ENCODE measurements around the gene GMPPB. TPM values are rescaled to one million over a fixed set of nuclear protein-coding genes. Genes with fewer than 3 reads are reported as not detected.
"Not testable (repeated sequence)": the region's sequence is repeated elsewhere in the genome, so short reads cannot be mapped to it uniquely, and the experiment has no call there.

Gene GMPPB
- polyA plus RNA-seq, 1 donor, result 17.8 TPM

GRCh38 chr3:49756036-49756435 lies 32.3 kb upstream of the GMPPB start:
- Histone ChIP-seq H3K4me3 (ENCODE audit: low read length) (no peak overlapping the region), H3K36me3 (ENCODE audit: control insufficient read depth, insufficient read depth, low read length) (no peaks in the 10 kb centered on the region), H3K9me3 (ENCODE audit: control insufficient read depth, low read depth, low read length) (no peaks in the 10 kb centered on the region), H3K4me1 (ENCODE audit: control insufficient read depth, insufficient read depth, low read length) (peaks cover under 1% of the 10 kb centered on the region), H3K27me3 (ENCODE audit: control insufficient read depth, insufficient read depth, low read length) (no peaks in the 10 kb centered on the region), H3K27ac (ENCODE audit: low read length) (no peak overlapping the region)
- no CpG with 5 or more reads among the region's 1 CpG for WGBS (ENCODE audit: insufficient coverage, low lambda C conversion rate)
- DNase-seq, result no peak

GRCh38 chr3:49754536-49754935 lies 30.8 kb upstream of the GMPPB start:
- Histone ChIP-seq H3K27me3 (ENCODE audit: control insufficient read depth, insufficient read depth, low read length) (no peaks in the 10 kb centered on the region), H3K4me1 (ENCODE audit: control insufficient read depth, insufficient read depth, low read length) (peaks cover 4% of the 10 kb centered on the region), H3K36me3 (ENCODE audit: control insufficient read depth, insufficient read depth, low read length) (peaks cover 2% of the 10 kb centered on the region), H3K9me3 (ENCODE audit: control insufficient read depth, low read depth, low read length) (no peaks in the 10 kb centered on the region), H3K4me3 (ENCODE audit: low read length) (no peak overlapping the region), H3K27ac (ENCODE audit: low read length) (no peak overlapping the region)
- DNase-seq, result no peak
- 100% methylated on average over 1 of the region's 1 CpG for WGBS (ENCODE audit: insufficient coverage, low lambda C conversion rate)

GRCh38 chr3:49751501-49751900 lies 27.8 kb upstream of the GMPPB start:
- peak overlapping the region; percentile 26 for H3K27ac ChIP-seq (ENCODE audit: low read length)
- peaks cover 4% of the 10 kb centered on the region for H3K4me1 ChIP-seq (ENCODE audit: control insufficient read depth, insufficient read depth, low read length)
- H3K36me3 ChIP-seq (ENCODE audit: control insufficient read depth, insufficient read depth, low read length), result peaks cover 17% of the 10 kb centered on the region
- WGBS (ENCODE audit: insufficient coverage, low lambda C conversion rate), result no CpG with 5 or more reads among the region's 4 CpGs
- H3K4me3 ChIP-seq (ENCODE audit: low read length), result no peak overlapping the region
- no peaks in the 10 kb centered on the region for H3K9me3 ChIP-seq (ENCODE audit: control insufficient read depth, low read depth, low read length)
- DNase-seq, result peak in 1 of 2 donors; percentile 33
- H3K27me3 ChIP-seq (ENCODE audit: control insufficient read depth, insufficient read depth, low read length), result no peaks in the 10 kb centered on the region

- Histone ChIP-seq H3K27me3 (ENCODE audit: control insufficient read depth, insufficient read depth, low read length) (no peaks in the 10 kb centered on the region), H3K4me1 (ENCODE audit: control insufficient read depth, insufficient read depth, low read length) (peaks cover 4% of the 10 kb centered on the region), H3K4me3 (ENCODE audit: low read length) (no peak overlapping the region), H3K27ac (ENCODE audit: low read length) (no peak overlapping the region), H3K36me3 (ENCODE audit: control insufficient read depth, insufficient read depth, low read length) (peaks cover 22% of the 10 kb centered on the region), H3K9me3 (ENCODE audit: control insufficient read depth, low read depth, low read length) (no peaks in the 10 kb centered on the region)
- no peak for DNase-seq
- no CpG with 5 or more reads among the region's 4 CpGs for WGBS (ENCODE audit: insufficient coverage, low lambda C conversion rate)
Measured at GRCh38 chr3:49750056-49750455, 26.3 kb upstream of the GMPPB start.

- H3K4me3 ChIP-seq (ENCODE audit: low read length); DNase-seq; H3K27me3 ChIP-seq (ENCODE audit: control insufficient read depth, insufficient read depth, low read length); H3K27ac ChIP-seq (ENCODE audit: low read length); H3K4me1 ChIP-seq (ENCODE audit: control insufficient read depth, insufficient read depth, low read length); H3K9me3 ChIP-seq (ENCODE audit: control insufficient read depth, low read depth, low read length): not testable (repeated sequence)
- H3K36me3 ChIP-seq (ENCODE audit: control insufficient read depth, insufficient read depth, low read length), result peaks cover 22% of the 10 kb centered on the region
- no CpG with 5 or more reads among the region's 5 CpGs for WGBS (ENCODE audit: insufficient coverage, low lambda C conversion rate)
Measured at GRCh38 chr3:49748874-49749273, 25.1 kb upstream of the GMPPB start.

- WGBS (ENCODE audit: insufficient coverage, low lambda C conversion rate), result no CpG with 5 or more reads among the region's 13 CpGs
- Histone ChIP-seq H3K36me3 (ENCODE audit: control insufficient read depth, insufficient read depth, low read length) (peaks cover 25% of the 10 kb centered on the region), H3K4me1 (ENCODE audit: control insufficient read depth, insufficient read depth, low read length) (peaks cover 4% of the 10 kb centered on the region), H3K27me3 (ENCODE audit: control insufficient read depth, insufficient read depth, low read length) (no peaks in the 10 kb centered on the region), H3K9me3 (ENCODE audit: control insufficient read depth, low read depth, low read length) (no peaks in the 10 kb centered on the region), H3K4me3 (ENCODE audit: low read length) (no peak overlapping the region), H3K27ac (ENCODE audit: low read length) (no peak overlapping the region)
- DNase-seq, result no peak
Measured at GRCh38 chr3:49747792-49748480, 24.2 kb upstream of the GMPPB start.

- DNase-seq, result no peak
- peaks cover 29% of the 10 kb centered on the region for H3K36me3 ChIP-seq (ENCODE audit: control insufficient read depth, insufficient read depth, low read length)
- no peaks in the 10 kb centered on the region for H3K27me3 ChIP-seq (ENCODE audit: control insufficient read depth, insufficient read depth, low read length)
- H3K4me3 ChIP-seq (ENCODE audit: low read length), result no peak overlapping the region
- no peaks in the 10 kb centered on the region for H3K9me3 ChIP-seq (ENCODE audit: control insufficient read depth, low read depth, low read length)
- peaks cover 3% of the 10 kb centered on the region for H3K4me1 ChIP-seq (ENCODE audit: control insufficient read depth, insufficient read depth, low read length)
- no CpG with 5 or more reads among the region's 2 CpGs for whole genome bisulfite sequencing (ENCODE audit: insufficient coverage, low lambda C conversion rate)
- H3K27ac ChIP-seq (ENCODE audit: low read length), result no peak overlapping the region
Measured at GRCh38 chr3:49745986-49746385, 22.2 kb upstream of the GMPPB start.

- Histone ChIP-seq H3K4me1 (ENCODE audit: control insufficient read depth, insufficient read depth, low read length) (no peaks in the 10 kb centered on the region), H3K27me3 (ENCODE audit: control insufficient read depth, insufficient read depth, low read length) (no peaks in the 10 kb centered on the region), H3K36me3 (ENCODE audit: control insufficient read depth, insufficient read depth, low read length) (peaks cover 40% of the 10 kb centered on the region), H3K27ac (ENCODE audit: low read length) (no peak overlapping the region), H3K9me3 (ENCODE audit: control insufficient read depth, low read depth, low read length) (no peaks in the 10 kb centered on the region), H3K4me3 (ENCODE audit: low read length) (no peak overlapping the region)
- no peak for DNase-seq
Measured at GRCh38 chr3:49740427-49740826, 16.7 kb upstream of the GMPPB start.

- peaks cover 56% of the 10 kb centered on the region for H3K36me3 ChIP-seq (ENCODE audit: control insufficient read depth, insufficient read depth, low read length)
- WGBS (ENCODE audit: insufficient coverage, low lambda C conversion rate), result no CpG with 5 or more reads among the region's 11 CpGs
- DNase-seq, result no peak
- no peaks in the 10 kb centered on the region for H3K9me3 ChIP-seq (ENCODE audit: control insufficient read depth, low read depth, low read length)
- no peak overlapping the region for H3K4me3 ChIP-seq (ENCODE audit: low read length)
- no peak overlapping the region for H3K27ac ChIP-seq (ENCODE audit: low read length)
- H3K4me1 ChIP-seq (ENCODE audit: control insufficient read depth, insufficient read depth, low read length), result no peaks in the 10 kb centered on the region
- no peaks in the 10 kb centered on the region for H3K27me3 ChIP-seq (ENCODE audit: control insufficient read depth, insufficient read depth, low read length)
Measured at GRCh38 chr3:49738067-49738713, 14.4 kb upstream of the GMPPB start.

- no peak overlapping the region for H3K4me3 ChIP-seq (ENCODE audit: low read length)
- no peaks in the 10 kb centered on the region for H3K9me3 ChIP-seq (ENCODE audit: control insufficient read depth, low read depth, low read length)
- H3K27ac ChIP-seq (ENCODE audit: low read length), result no peak overlapping the region
- H3K36me3 ChIP-seq (ENCODE audit: control insufficient read depth, insufficient read depth, low read length), result peaks cover 80% of the 10 kb centered on the region
- H3K27me3 ChIP-seq (ENCODE audit: control insufficient read depth, insufficient read depth, low read length), result no peaks in the 10 kb centered on the region
- DNase-seq, result no peak
- no peaks in the 10 kb centered on the region for H3K4me1 ChIP-seq (ENCODE audit: control insufficient read depth, insufficient read depth, low read length)
- no CpG with 5 or more reads among the region's 6 CpGs for WGBS (ENCODE audit: insufficient coverage, low lambda C conversion rate)
Measured at GRCh38 chr3:49734752-49735151, 11.0 kb upstream of the GMPPB start.

- WGBS (ENCODE audit: insufficient coverage, low lambda C conversion rate), result no CpG with 5 or more reads among the region's 1 CpG
- H3K27ac ChIP-seq (ENCODE audit: low read length), result no peak overlapping the region
- H3K4me3 ChIP-seq (ENCODE audit: low read length), result no peak overlapping the region
- no peaks in the 10 kb centered on the region for H3K27me3 ChIP-seq (ENCODE audit: control insufficient read depth, insufficient read depth, low read length)
- no peak for DNase-seq
- H3K9me3 ChIP-seq (ENCODE audit: control insufficient read depth, low read depth, low read length), result no peaks in the 10 kb centered on the region
- no peaks in the 10 kb centered on the region for H3K4me1 ChIP-seq (ENCODE audit: control insufficient read depth, insufficient read depth, low read length)
- peaks cover 78% of the 10 kb centered on the region for H3K36me3 ChIP-seq (ENCODE audit: control insufficient read depth, insufficient read depth, low read length)
Measured at GRCh38 chr3:49733551-49733950, 9.8 kb upstream of the GMPPB start.

Measured in large intestine (tissue), 3 donors.